OCI-LY7 (cell line): ENCODE data around the gene APC. TPM values are rescaled to one million over a fixed set of nuclear protein-coding genes. Genes with fewer than 3 reads are reported as not detected.
A peak's percentile ranks its signal among the peaks of the same experiment; 100 is the strongest.

Experiments used
- BruUV-seq: library from RNA; stranded (reverse); fragments of 400-500 nt; replicated peaks from 2 replicates; lab custom pipeline; 2021; lab: Mats Ljungman, UMichigan
- CTCF ChIA-PET: fragments of 300-600 bp; sonication (Branson Sonifier 250); formaldehyde crosslinking; loops from one replicate; lab custom pipeline; 2022; ENCODE audit warnings: antibody characterized with exemption; ENCODE audit not compliant: unreplicated experiment; lab: Charles Lee
- POLR2A ChIA-PET: fragments of 300-600 bp; sonication (Branson Sonifier 250); formaldehyde crosslinking; loops from one replicate; lab custom pipeline; 2022; ENCODE audit warnings: antibody characterized with exemption; lab: Charles Lee
- DNase-seq: peaks from one replicate; pipeline ENCODE4 v3.0.0-alpha.2; 2015; ENCODE audit warnings: low spot score
- H2AFZ ChIP-seq: fragments of 200-600 bp; sonication (generic), shearing (Covaris generic); 2 replicates; pipeline ENCODE4 v1.6.1; 2014; ENCODE audit warnings: mild to moderate bottlenecking, antibody characterized with exemption, low read length, moderate library complexity
- H3K27ac ChIP-seq: fragments of 200-600 bp; sonication (generic); 2 replicates; pipeline ENCODE4 v1.5.1; 2014; ENCODE audit warnings: mixed run types, low read depth, mild to moderate bottlenecking, moderate library complexity, low read length, inconsistent platforms; ENCODE audit not compliant: poor library complexity, severe bottlenecking
- H3K36me3 ChIP-seq: fragments of 200-600 bp; sonication (generic); 2 replicates; pipeline ENCODE4 v1.6.1; 2014; ENCODE audit warnings: mild to moderate bottlenecking, antibody characterized with exemption, low read length, moderate library complexity, mixed read lengths; ENCODE audit not compliant: insufficient read depth
- H3K4me1 ChIP-seq: fragments of 200-600 bp; sonication (generic); 2 replicates; pipeline ENCODE4 v1.5.1; 2014; ENCODE audit warnings: mild to moderate bottlenecking, low read length; ENCODE audit not compliant: insufficient read depth, poor library complexity, severe bottlenecking
- H3K4me2 ChIP-seq: fragments of 200-600 bp; sonication (generic); 2 replicates; pipeline ENCODE4 v1.6.1; 2014; ENCODE audit warnings: mild to moderate bottlenecking, low read length
- H3K4me3 ChIP-seq: fragments of 200-600 bp; sonication (generic); 2 replicates; pipeline ENCODE4 v1.5.1; 2014; ENCODE audit warnings: mild to moderate bottlenecking, low read depth, low read length; ENCODE audit not compliant: poor library complexity, severe bottlenecking
- H3K79me2 ChIP-seq: fragments of 200-600 bp; sonication (generic); 2 replicates; pipeline ENCODE4 v1.6.1; 2016; ENCODE audit warnings: low read depth, mild to moderate bottlenecking, low read length, moderate library complexity, mixed read lengths; ENCODE audit not compliant: insufficient read depth
- H3K9me2 ChIP-seq: fragments of 200-600 bp; sonication (generic); 2 replicates; pipeline ENCODE4 v1.6.1; 2016; ENCODE audit warnings: mild to moderate bottlenecking, low read length, mixed read lengths; ENCODE audit not compliant: insufficient read depth
- H3K9me3 ChIP-seq: fragments of 200-600 bp; sonication (generic); 2 replicates; pipeline ENCODE4 v1.6.1; 2014; ENCODE audit warnings: mild to moderate bottlenecking, mixed run types, low read length, mixed read lengths
- H4K20me1 ChIP-seq: fragments of 200-600 bp; sonication (generic); 2 replicates; pipeline ENCODE4 v1.6.1; 2014; ENCODE audit warnings: mild to moderate bottlenecking, antibody characterized with exemption, low read length, moderate library complexity, mixed read lengths; ENCODE audit not compliant: insufficient read depth
- CTCF ChIP-seq: fragments of 200-600 bp; sonication (generic); conservative IDR thresholded peaks from 2 replicates; pipeline ENCODE4 v1.5.1; 2014; ENCODE audit warnings: mild to moderate bottlenecking, antibody characterized with exemption, low read length, moderate library complexity, mixed read lengths
- EZH2phosphoT487 ChIP-seq: fragments of 200-600 bp; sonication (generic); IDR thresholded peaks from 2 replicates; pipeline ENCODE4 v1.6.1; 2018; ENCODE audit warnings: low read depth, borderline replicate concordance, mild to moderate bottlenecking, mixed run types, antibody characterized with exemption, low read length, moderate library complexity, mixed read lengths
- intact Hi-C: fragments of 100-400 bp; cut with micrococcal nuclease; formaldehyde crosslinking; loops from one replicate; pipeline ENCODE4 v1.10.0; 2022; ENCODE audit not compliant: unreplicated experiment
- total RNA-seq, 2 experiments: library from RNA; depleted of rRNA in 1 of 2; stranded (reverse); fragments of >200 nt in 1 of 2; shearing (Covaris generic) in 1 of 2; gene quantifications; 2 replicates each; pipeline ENCODE4 v1.2.3, GENCODE V29; 2014 to 2022

Gene APC
- total RNA-seq, 2 experiments from 2014 or later, result 33.1 to 34.8 TPM

- H3K27ac ChIP-seq, result no peak overlapping the region
- CTCF ChIA-PET, result interaction anchor here (1.4 kb wide), 1 partner anchor 61 kb away, joined by 3 read pairs; no protein-coding TSS in a partner anchor
- DNase-seq, result no peak
- H3K36me3 ChIP-seq, result peaks cover 48% of the 10 kb centered on the region
- intact Hi-C loops, result loop anchor here (5.0 to 10.0 kb wide), 3 partner anchors 45 to 697 kb away; no protein-coding TSS in a partner anchor
- peaks cover 12% of the 10 kb centered on the region; the same call in 1 of the 2 replicates for H4K20me1 ChIP-seq
- no peak overlapping the region for H2AFZ ChIP-seq
- H3K79me2 ChIP-seq, result peaks cover 35% of the 10 kb centered on the region
- no peaks in the 10 kb centered on the region for H3K9me2 ChIP-seq
- no peak for TF ChIP-seq CTCF
- no peak for TF ChIP-seq EZH2phosphoT487
- H3K4me3 ChIP-seq, result peak overlapping the region; percentile 76
- POLR2A ChIA-PET, result interaction anchor here (0.5 to 2.0 kb wide), 3 partner anchors 23 to 117 kb away, joined by 3 to 9 read pairs (median 6); no protein-coding TSS in a partner anchor
- BruUV-seq, result no TSS peak
- H3K9me3 ChIP-seq, result no peaks in the 10 kb centered on the region
- H3K4me2 ChIP-seq, result peak overlapping the region; percentile 76
- H3K4me1 ChIP-seq, result peaks cover 30% of the 10 kb centered on the region
Measured at GRCh38 chr5:112862085-112862484, 124.4 kb downstream of the APC start.

- H3K4me1 ChIP-seq, result peaks cover 30% of the 10 kb centered on the region
- H3K79me2 ChIP-seq, result peaks cover 35% of the 10 kb centered on the region
- intact Hi-C loops, result loop anchor here (5.0 to 10.0 kb wide), 3 partner anchors 44 to 699 kb away; no protein-coding TSS in a partner anchor
- no peaks in the 10 kb centered on the region for H3K9me3 ChIP-seq
- H3K4me2 ChIP-seq, result peak overlapping the region; percentile 76
- ChIA-PET POLR2A (interaction anchor here (0.5 kb wide), 1 partner anchor 63 kb away, joined by 5 read pairs; no protein-coding TSS in a partner anchor), CTCF (no interaction called here)
- peak overlapping the region; percentile 76 for H3K4me3 ChIP-seq
- TF ChIP-seq CTCF (no peak), EZH2phosphoT487 (no peak)
- DNase-seq, result no peak
- peaks cover 61% of the 10 kb centered on the region for H3K36me3 ChIP-seq
- BruUV-seq, result no TSS peak
- H2AFZ ChIP-seq, result no peak overlapping the region
- H3K9me2 ChIP-seq, result no peaks in the 10 kb centered on the region
- no peak overlapping the region for H3K27ac ChIP-seq
- H4K20me1 ChIP-seq, result peaks cover 12% of the 10 kb centered on the region; the same call in 1 of the 2 replicates
Measured at GRCh38 chr5:112863549-112863948, 125.9 kb downstream of the APC start.

- Histone ChIP-seq H3K9me2 (no peaks in the 10 kb centered on the region), H3K4me1 (peaks cover 30% of the 10 kb centered on the region), H2AFZ (no peak overlapping the region), H4K20me1 (peaks cover 12% of the 10 kb centered on the region; the same call in 1 of the 2 replicates), H3K4me2 (no peak overlapping the region), H3K4me3 (no peak overlapping the region), H3K36me3 (peaks cover 76% of the 10 kb centered on the region), H3K79me2 (peaks cover 35% of the 10 kb centered on the region), H3K27ac (no peak overlapping the region), H3K9me3 (no peaks in the 10 kb centered on the region)
- POLR2A ChIA-PET, result interaction anchor here (0.5 to 1.1 kb wide), 5 partner anchors 20 to 99 kb away, joined by 3 to 6 read pairs (median 3); no protein-coding TSS in a partner anchor
- CTCF ChIA-PET, result interaction anchor here (0.5 kb wide), 1 partner anchor 173 kb away, joined by 4 read pairs; no protein-coding TSS in a partner anchor
- no peak for TF ChIP-seq CTCF
- TF ChIP-seq EZH2phosphoT487, result no peak
- intact Hi-C loops, result loop anchor here (10.0 kb wide), 1 partner anchor 700 kb away; no protein-coding TSS in a partner anchor
- no TSS peak for BruUV-seq
- DNase-seq, result no peak
Measured at GRCh38 chr5:112865128-112865527, 127.4 kb downstream of the APC start.
